Measurements from ENCODE around the gene CES1. TPM values are rescaled to one million over a fixed set of nuclear protein-coding genes. Genes with fewer than 3 reads are reported as not detected.
"Not testable (repeated sequence)": the region's sequence is repeated elsewhere in the genome, so short reads cannot be mapped to it uniquely, and the experiment has no call there.

CES1 gene
- total RNA-seq, 3 donors from 2014 or later, result 0.61 to 0.73 (median 0.61) TPM

GRCh38 chr16:55843105-55843395 lies 10.2 kb upstream of the CES1 start:
- H3K9me3 Mint-ChIP-seq, result no peaks in the 10 kb centered on the region
- no peaks in the 10 kb centered on the region for H3K36me3 Mint-ChIP-seq (ENCODE audit: insufficient read depth)
- H3K4me1 Mint-ChIP-seq (ENCODE audit: low read depth), result peaks cover 2% of the 10 kb centered on the region
- ATAC-seq (no peak), DNase-seq (no peak)
- peaks cover 18% of the 10 kb centered on the region for H3K27me3 Mint-ChIP-seq (ENCODE audit: low read depth)
- H3K4me3 Mint-ChIP-seq, result no peak overlapping the region

- Mint-ChIP-seq H3K4me3 (no peak overlapping the region), H3K36me3 (ENCODE audit: insufficient read depth) (no peaks in the 10 kb centered on the region), H3K9me3 (no peaks in the 10 kb centered on the region), H3K27me3 (ENCODE audit: low read depth) (peaks cover 18% of the 10 kb centered on the region), H3K4me1 (ENCODE audit: low read depth) (peaks cover 2% of the 10 kb centered on the region)
- ATAC-seq, result no peak
- no peak for DNase-seq
These were observed 9.6 kb upstream of the CES1 start for GRCh38 chr16:55842369-55843104.

GRCh38 chr16:55839115-55839514 lies 6.2 kb upstream of the CES1 start:
- H3K4me3 Mint-ChIP-seq, result no peak overlapping the region
- H3K36me3 Mint-ChIP-seq (ENCODE audit: insufficient read depth), result no peaks in the 10 kb centered on the region
- no peak for ATAC-seq
- no peak for DNase-seq
- no peaks in the 10 kb centered on the region for H3K9me3 Mint-ChIP-seq
- H3K4me1 Mint-ChIP-seq (ENCODE audit: low read depth), result peaks cover 2% of the 10 kb centered on the region
- peaks cover 9% of the 10 kb centered on the region for H3K27me3 Mint-ChIP-seq (ENCODE audit: low read depth)

- ATAC-seq, result no peak
These were observed 3.3 kb upstream of the CES1 start for GRCh38 chr16:55836158-55836611.

GRCh38 chr16:55835581-55835980 lies 2.7 kb upstream of the CES1 start:
- ATAC-seq (no peak), DNase-seq (no peak)
- Mint-ChIP-seq H3K27me3 (ENCODE audit: low read depth) (peaks cover 8% of the 10 kb centered on the region), H3K9me3 (no peaks in the 10 kb centered on the region), H3K4me1 (ENCODE audit: low read depth) (peaks cover 2% of the 10 kb centered on the region), H3K36me3 (ENCODE audit: insufficient read depth) (no peaks in the 10 kb centered on the region), H3K4me3 (no peak overlapping the region)

More at GRCh38 chr16:55836158-55836611, 3.3 kb upstream of the CES1 start:
- Mint-ChIP-seq H3K27me3 (ENCODE audit: low read depth) (peaks cover 2% of the 10 kb centered on the region), H3K9me3 (no peaks in the 10 kb centered on the region), H3K4me1 (ENCODE audit: low read depth) (peaks cover 2% of the 10 kb centered on the region), H3K4me3 (no peak overlapping the region), H3K36me3 (ENCODE audit: insufficient read depth) (no peaks in the 10 kb centered on the region)
- DNase-seq, result no peak

GRCh38 chr16:55835173-55835572 lies 2.3 kb upstream of the CES1 start:
- ATAC-seq; H3K27me3 Mint-ChIP-seq (ENCODE audit: low read depth); H3K36me3 Mint-ChIP-seq (ENCODE audit: insufficient read depth); H3K4me1 Mint-ChIP-seq (ENCODE audit: low read depth); H3K4me3 Mint-ChIP-seq; DNase-seq; H3K9me3 Mint-ChIP-seq: not testable (repeated sequence)

GRCh38 chr16:55834049-55834448 lies 1.2 kb upstream of the CES1 start:
- Mint-ChIP-seq H3K4me3 (no peak overlapping the region), H3K36me3 (ENCODE audit: insufficient read depth) (no peaks in the 10 kb centered on the region), H3K4me1 (ENCODE audit: low read depth) (no peaks in the 10 kb centered on the region), H3K9me3 (no peaks in the 10 kb centered on the region), H3K27me3 (ENCODE audit: low read depth) (peaks cover 11% of the 10 kb centered on the region)
- DNase-seq (no peak), ATAC-seq (no peak)

GRCh38 chr16:55832425-55832772 lies 497 bp downstream of the CES1 start:
- H3K4me3 Mint-ChIP-seq, result no peak overlapping the region
- ATAC-seq, result no peak
- H3K27me3 Mint-ChIP-seq (ENCODE audit: low read depth), result peaks cover 15% of the 10 kb centered on the region
- no peaks in the 10 kb centered on the region for H3K9me3 Mint-ChIP-seq
- H3K36me3 Mint-ChIP-seq (ENCODE audit: insufficient read depth), result no peaks in the 10 kb centered on the region
- DNase-seq, result no peak
- no peaks in the 10 kb centered on the region for H3K4me1 Mint-ChIP-seq (ENCODE audit: low read depth)

GRCh38 chr16:55830658-55831294 lies 2.1 kb downstream of the CES1 start:
- DNase-seq, result no peak
- peaks cover 15% of the 10 kb centered on the region for H3K27me3 Mint-ChIP-seq (ENCODE audit: low read depth)
- no peak for ATAC-seq
- H3K4me3 Mint-ChIP-seq, result no peak overlapping the region
- no peaks in the 10 kb centered on the region for H3K4me1 Mint-ChIP-seq (ENCODE audit: low read depth)
- no peaks in the 10 kb centered on the region for H3K9me3 Mint-ChIP-seq
- H3K36me3 Mint-ChIP-seq (ENCODE audit: insufficient read depth), result no peaks in the 10 kb centered on the region

- H3K4me3 Mint-ChIP-seq; ATAC-seq; DNase-seq; H3K4me1 Mint-ChIP-seq (ENCODE audit: low read depth); H3K9me3 Mint-ChIP-seq; H3K36me3 Mint-ChIP-seq (ENCODE audit: insufficient read depth): not testable (repeated sequence)
- peaks cover 20% of the 10 kb centered on the region for H3K27me3 Mint-ChIP-seq (ENCODE audit: low read depth)
These were observed 3.7 kb downstream of the CES1 start for GRCh38 chr16:55829232-55829631.

- no peak for DNase-seq
- Mint-ChIP-seq H3K36me3 (ENCODE audit: insufficient read depth) (no peaks in the 10 kb centered on the region), H3K4me1 (ENCODE audit: low read depth) (no peaks in the 10 kb centered on the region), H3K9me3 (no peaks in the 10 kb centered on the region), H3K27me3 (ENCODE audit: low read depth) (peaks cover 20% of the 10 kb centered on the region), H3K4me3 (no peak overlapping the region)
- no peak for ATAC-seq
These were observed 4.2 kb downstream of the CES1 start for GRCh38 chr16:55828680-55829079.

- peaks cover 22% of the 10 kb centered on the region for H3K27me3 Mint-ChIP-seq (ENCODE audit: low read depth)
- no peaks in the 10 kb centered on the region for H3K9me3 Mint-ChIP-seq
- ATAC-seq, result no peak
- H3K4me3 Mint-ChIP-seq, result no peak overlapping the region
- no peaks in the 10 kb centered on the region for H3K36me3 Mint-ChIP-seq (ENCODE audit: insufficient read depth)
- no peak for DNase-seq
- no peaks in the 10 kb centered on the region for H3K4me1 Mint-ChIP-seq (ENCODE audit: low read depth)
These were observed 7.7 kb downstream of the CES1 start for GRCh38 chr16:55825115-55825728.

- Mint-ChIP-seq H3K4me3 (no peak overlapping the region), H3K36me3 (ENCODE audit: insufficient read depth) (no peaks in the 10 kb centered on the region), H3K27me3 (ENCODE audit: low read depth) (peaks cover 24% of the 10 kb centered on the region), H3K9me3 (no peaks in the 10 kb centered on the region), H3K4me1 (ENCODE audit: low read depth) (no peaks in the 10 kb centered on the region)
- DNase-seq (no peak), ATAC-seq (no peak)
These were observed 8.4 kb downstream of the CES1 start for GRCh38 chr16:55824473-55825000.

GRCh38 chr16:55822280-55822810 lies 10.6 kb downstream of the CES1 start:
- ATAC-seq (no peak), DNase-seq (no peak)
- no peak overlapping the region for H3K4me3 Mint-ChIP-seq
- H3K27me3 Mint-ChIP-seq (ENCODE audit: low read depth), result peaks cover 25% of the 10 kb centered on the region
- H3K4me1 Mint-ChIP-seq (ENCODE audit: low read depth), result no peaks in the 10 kb centered on the region
- H3K36me3 Mint-ChIP-seq (ENCODE audit: insufficient read depth), result no peaks in the 10 kb centered on the region
- H3K9me3 Mint-ChIP-seq, result no peaks in the 10 kb centered on the region

GRCh38 chr16:55821210-55821609 lies 11.7 kb downstream of the CES1 start:
- DNase-seq, result no peak
- Mint-ChIP-seq H3K4me1 (ENCODE audit: low read depth) (no peaks in the 10 kb centered on the region), H3K36me3 (ENCODE audit: insufficient read depth) (no peaks in the 10 kb centered on the region), H3K9me3 (no peaks in the 10 kb centered on the region), H3K27me3 (ENCODE audit: low read depth) (peaks cover 30% of the 10 kb centered on the region), H3K4me3 (no peak overlapping the region)
- ATAC-seq, result no peak
